HG03460 (cell line): ENCODE results near the gene ACTN4.
"Not testable (repeated sequence)": the region's sequence is repeated elsewhere in the genome, so short reads cannot be mapped to it uniquely, and the experiment has no call there.

Experiments
- ATAC-seq: cut with Tn5 transposase; IDR thresholded peaks from one replicate; pipeline ENCODE4 v1.9.1; 2021; ENCODE audit not compliant: unreplicated experiment

ACTN4 gene

DNA sequence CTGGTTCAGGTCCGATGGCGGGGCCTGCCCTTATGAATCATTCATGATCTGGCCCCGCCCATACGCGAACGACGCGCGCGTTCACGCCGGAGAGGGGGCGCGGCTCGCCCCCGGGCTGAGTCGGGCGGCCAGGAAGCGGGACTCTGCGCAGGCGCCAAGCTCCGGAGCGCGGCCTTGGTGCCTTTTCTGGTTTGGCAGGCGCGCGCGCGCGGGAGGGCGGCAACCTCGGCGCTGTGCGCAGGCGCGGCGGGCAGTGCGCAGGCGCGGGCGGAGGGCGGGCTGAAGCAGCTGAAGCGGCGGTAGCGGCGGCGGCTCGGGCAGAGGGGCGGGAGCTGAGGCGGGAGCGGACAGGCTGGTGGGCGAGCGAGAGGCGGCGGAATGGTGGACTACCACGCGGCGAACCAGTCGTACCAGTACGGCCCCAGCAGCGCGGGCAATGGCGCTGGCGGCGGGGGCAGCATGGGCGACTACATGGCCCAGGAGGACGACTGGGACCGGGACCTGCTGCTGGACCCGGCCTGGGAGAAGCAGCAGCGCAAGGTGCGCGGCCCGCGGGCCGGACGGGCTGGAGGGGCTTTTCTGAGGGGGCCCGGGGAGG lies at the start of gene ACTN4:
TSS of gene ACTN4 (plus strand) at position 282 of the 598 bp plus-strand sequence. CDS start at position 379, 97 bp downstream.
- peak; percentile 76 for ATAC-seq

GRCh38 chr19:38599722-38600121 lies 47.7 kb upstream of the ACTN4 start:
- no peak for ATAC-seq

- ATAC-seq = not testable (repeated sequence)
These were observed 44.6 kb upstream of the ACTN4 start for GRCh38 chr19:38602856-38603255.

DNA sequence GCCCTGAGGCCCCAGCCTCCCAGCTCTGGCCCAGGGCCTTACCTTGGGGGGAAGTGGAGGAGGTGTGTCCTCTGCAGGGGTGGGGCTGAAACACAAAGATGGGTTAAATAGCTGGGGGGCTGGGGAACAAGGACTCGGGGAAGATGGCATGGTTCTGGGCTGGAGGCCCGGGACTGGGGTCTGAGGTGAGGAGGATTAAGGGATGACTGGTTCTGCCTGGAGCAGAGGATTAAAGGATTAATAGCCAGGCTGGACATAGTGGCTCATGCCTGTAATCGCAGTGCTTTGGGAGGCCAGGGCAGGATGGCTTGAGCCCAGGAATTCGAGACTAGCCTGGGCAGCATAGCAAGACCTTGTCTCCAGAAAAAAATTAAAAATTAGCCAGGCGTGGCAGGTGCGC lies 41.3 kb upstream of the ACTN4 start:
- no peak for ATAC-seq

DNA sequence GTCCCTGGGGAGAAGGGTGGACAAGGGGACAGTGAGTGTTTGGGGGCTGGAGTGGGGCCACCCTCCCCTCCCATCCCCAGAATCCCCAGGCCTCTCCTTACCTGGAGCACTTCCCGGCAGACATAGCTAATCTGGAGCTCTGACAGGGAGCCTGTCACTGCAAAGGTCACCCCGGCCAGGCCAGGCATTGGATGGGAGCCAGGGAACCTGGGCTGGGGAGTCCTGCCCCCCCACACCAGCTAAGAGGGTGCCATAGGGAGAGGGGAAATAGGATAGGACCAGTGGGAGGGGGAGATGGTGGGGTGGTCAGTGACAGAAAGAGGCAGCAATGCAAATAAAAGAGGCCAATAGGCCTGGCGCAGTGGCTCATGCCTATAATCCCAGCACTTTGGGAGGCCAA lies 33.2 kb upstream of the ACTN4 start:
- ATAC-seq = no peak

DNA sequence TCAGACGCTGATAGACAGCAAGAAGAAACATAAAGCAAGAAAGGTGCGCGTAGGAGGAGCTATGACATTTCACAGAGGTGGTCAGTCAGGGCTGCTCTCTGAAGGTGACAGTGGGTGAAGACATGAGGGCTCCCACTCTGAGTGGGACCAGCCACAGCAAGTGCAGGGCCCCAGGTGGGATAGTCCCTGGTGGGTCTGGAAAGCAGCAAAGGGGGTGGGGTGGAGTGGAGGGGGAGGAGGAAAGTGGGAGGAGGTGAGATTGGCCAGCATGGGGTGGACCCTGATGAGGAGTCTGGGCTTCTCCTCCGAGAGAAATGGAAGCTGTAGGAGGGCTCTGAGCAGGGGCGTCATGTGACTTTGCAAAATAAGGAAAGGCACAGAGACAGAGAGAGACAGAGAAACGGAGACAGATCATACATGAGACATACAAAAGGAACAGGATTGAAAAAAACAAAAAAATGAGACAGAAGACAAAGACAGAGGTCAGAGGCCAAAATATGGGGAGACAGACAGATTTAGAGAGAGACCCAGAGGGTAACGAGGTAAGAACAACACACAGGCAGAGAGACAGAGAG lies 32.4 kb upstream of the ACTN4 start:
- ATAC-seq = no peak

DNA sequence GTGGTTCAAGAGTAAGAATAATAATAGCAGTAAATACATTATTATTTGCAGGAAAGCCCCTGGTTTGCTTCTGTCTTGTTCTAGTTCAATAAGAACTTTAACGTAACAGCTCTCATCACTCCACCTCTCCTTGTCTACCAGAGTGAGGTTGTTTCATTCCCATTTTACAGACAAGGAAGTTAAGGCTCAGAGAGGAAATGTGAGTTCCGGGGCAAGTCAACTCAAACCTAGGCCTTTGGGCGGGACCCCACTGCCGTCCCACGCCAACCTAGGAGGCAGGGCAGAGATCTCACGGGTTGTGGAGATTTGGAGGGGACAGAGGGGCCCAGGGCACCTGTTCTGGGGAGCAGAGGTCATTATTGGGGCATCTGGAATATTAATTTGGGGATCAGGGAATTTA lies 31.2 kb upstream of the ACTN4 start:
- ATAC-seq = no peak

- peak; percentile 4 for ATAC-seq
These were observed 30.1 kb upstream of the ACTN4 start for GRCh38 chr19:38617283-38617763.

DNA sequence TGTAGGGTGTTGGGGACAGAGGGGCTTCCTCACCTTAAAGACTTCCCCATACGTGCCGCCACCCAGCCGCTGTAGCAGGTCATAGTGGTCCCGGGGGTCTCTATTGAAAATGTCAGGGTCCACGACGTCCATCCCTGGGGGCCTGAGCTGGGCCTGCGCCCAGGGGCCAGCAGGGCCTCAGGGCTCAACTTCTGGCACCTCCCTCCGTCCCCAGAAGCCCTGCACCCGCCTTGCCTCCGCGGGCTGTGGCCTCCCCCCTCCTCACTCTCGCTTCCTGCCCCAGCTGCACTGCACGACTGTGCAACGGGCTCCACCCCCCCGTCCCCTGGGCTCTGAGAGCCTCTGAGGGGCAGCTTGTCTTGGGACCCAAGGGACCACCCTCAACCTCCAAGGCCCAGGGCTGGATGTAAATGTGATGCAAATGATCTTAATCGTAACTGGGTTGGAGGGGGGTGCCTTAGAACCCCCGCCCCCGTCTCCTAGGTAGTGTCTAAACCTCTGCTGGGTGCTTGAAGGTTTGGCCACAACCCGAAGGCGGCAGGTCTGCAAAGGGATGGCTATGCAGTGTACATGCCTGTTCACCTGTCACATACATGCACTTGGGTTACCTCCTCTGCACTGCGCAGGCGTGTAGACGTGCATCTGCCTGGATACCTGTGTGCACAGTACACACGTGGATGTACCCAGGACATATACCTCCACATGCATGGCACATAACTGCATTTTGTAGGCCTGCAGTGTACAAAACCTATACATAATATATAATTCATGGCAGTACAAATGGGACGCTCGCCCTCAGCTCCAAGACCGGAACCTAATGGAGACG lies 29.5 kb upstream of the ACTN4 start, which contains the start of gene MAP4K1:
TSS of gene MAP4K1 (minus strand) at position 190 of the 826 bp plus-strand sequence. CDS start at position 132, 58 bp downstream.
- ATAC-seq = peak; percentile 67

GRCh38 chr19:38618590-38619360 lies 28.7 kb upstream of the ACTN4 start, which contains the start of gene EIF3K:
TSS of gene EIF3K (plus strand) at chr19:38619188. CDS start at chr19:38619269, 81 bp downstream.
- ATAC-seq = peak; percentile 45

DNA sequence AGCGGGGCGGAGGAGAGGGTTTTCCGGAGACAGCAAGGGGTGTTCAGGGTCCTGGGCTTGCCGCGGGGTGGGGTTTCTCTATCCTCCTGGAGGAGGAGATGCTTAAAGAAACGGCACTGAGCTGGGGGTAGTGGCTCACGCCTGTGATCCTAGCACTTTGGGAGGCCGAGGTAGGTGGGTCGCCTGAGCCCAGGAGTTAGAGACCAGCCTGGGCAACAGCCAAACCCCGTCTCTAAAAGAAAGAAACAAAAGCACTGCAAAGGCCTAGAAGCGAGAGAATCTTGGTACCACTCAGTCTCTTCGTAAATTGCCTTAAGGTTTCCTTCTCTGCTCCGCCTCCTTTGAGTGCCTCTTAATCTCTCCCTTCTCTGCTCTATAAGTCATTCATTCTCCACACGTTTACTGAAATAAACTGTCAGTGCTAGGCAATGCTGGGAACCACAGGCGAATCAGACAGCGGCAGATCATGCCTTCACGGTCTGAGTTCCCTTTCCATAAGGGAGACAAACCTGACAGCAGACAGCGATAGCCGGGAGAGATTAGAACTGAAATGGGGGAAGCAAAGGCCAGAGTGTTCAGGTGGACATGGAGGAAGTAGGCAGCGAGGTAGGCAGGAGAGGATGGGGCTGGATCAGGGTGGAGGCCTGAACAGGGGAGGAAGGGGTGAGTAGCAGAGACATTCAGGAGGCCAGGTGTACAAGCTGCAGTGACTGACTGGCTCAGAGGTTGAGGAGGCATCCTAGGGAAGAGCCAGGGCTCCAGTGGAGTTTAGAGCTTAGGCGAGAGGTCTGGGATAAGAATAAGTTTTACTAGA lies 27.9 kb upstream of the ACTN4 start:
- ATAC-seq = no peak

- no peak for ATAC-seq
These were observed 22.6 kb upstream of the ACTN4 start for GRCh38 chr19:38624822-38625221.

DNA sequence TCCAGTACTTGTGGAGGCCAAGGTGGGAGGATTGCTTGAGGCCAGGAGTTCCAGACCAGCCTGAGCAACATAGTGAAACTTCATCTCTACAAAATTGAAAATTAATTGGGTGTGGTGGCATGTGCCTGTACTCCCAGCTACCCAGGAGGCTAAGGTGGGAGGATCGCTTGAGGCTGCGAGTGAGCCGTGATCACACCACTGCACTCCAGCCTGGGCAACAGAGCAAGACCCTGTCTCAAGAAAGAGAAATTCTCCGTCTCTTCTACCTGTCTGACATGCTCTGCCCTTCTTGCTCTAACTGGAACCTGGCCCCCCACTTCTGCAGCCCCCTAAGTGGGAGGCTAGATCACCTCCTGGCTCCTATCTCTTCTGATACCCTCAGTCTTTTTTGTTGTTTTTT lies 21.0 kb upstream of the ACTN4 start:
- ATAC-seq = no peak

DNA sequence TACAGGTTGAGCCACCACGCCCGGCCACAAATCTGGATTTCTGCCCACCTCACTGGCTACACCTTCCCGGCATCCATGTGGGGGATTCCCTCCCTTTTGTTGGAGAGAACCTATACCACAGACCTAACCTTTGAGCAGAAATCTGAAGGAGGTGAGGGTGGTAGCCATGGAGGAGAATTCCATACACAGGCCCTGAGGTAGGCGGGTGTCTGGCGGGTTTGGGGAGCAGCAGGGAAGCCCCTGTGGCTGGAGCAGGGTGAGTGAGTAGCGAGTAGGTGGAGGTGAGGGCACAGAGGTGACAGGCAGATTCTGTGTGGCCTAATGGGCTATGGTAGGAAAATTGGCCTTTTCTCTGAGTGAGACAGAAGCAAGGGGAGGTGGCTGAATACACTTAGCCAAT lies 17.9 kb upstream of the ACTN4 start:
- no peak for ATAC-seq

DNA sequence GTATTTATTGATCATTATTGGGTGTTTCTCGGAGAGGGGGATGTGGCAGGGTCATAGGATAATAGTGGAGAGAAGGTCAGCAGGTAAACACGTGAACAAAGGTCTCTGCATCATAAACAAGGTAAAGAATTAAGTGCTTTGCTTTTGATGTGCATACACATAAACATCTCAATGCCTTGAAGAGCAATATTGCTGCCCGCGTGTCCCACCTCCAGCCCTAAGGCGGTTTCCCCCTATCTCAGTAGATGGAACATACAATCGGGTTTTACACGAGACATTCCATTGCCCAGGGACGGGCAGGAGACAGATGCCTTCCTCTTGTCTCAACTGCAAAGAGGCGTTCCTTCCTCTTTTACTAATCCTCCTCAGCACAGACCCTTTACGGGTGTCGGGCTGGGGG lies 16.1 kb upstream of the ACTN4 start:
- not testable (repeated sequence) for ATAC-seq

- ATAC-seq = not testable (repeated sequence)
These were observed 15.5 kb upstream of the ACTN4 start for GRCh38 chr19:38631811-38632475.

- no peak for ATAC-seq
These were observed 14.8 kb upstream of the ACTN4 start for GRCh38 chr19:38632476-38633213.

DNA sequence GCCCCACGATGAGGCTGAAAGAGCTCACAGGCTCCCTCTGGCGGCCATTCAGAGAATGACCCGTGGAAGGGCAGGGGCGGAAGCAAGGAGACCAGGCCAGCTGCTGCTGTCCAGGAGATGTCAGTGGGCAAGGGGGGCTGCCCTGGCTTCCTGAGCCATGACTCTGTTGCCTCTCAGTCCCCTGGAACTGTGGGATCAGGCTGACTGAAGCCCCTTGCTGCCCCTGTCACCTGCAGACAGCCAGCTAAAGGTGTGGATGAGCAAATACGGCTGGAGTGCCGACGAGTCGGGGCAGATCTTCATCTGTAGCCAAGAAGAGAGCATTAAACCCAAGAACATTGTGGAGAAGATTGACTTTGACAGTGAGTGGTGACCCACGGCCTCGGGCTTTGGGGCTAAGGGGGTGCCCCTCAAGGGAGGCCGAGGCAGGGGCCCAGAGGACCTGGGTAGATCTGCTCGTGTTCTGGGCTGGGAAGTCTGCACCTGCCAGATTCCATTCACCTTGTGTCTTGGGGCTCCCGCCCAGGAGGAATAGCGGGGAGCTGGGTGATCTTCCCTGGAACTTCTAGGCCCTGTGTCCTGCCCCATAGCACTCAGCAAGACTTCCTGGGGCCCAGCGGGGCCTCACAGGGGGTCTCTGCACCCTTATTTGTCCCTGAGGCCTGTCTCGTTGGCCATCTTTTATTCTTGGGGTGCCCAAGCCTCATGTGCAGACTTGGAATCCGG lies 12.5 kb upstream of the ACTN4 start:
- no peak for ATAC-seq
